HG03095 (cell line): ENCODE results near the gene TSNAX.
"Not testable (repeated sequence)": the region's sequence is repeated elsewhere in the genome, so short reads cannot be mapped to it uniquely, and the experiment has no call there.

Experiments used
- ATAC-seq: cut with Tn5 transposase; IDR thresholded peaks from one replicate; pipeline ENCODE4 v1.9.1; 2021; ENCODE audit warnings: moderate library complexity; ENCODE audit not compliant: unreplicated experiment

TSNAX gene

GRCh38 chr1:231558708-231559185, 30.3 kb downstream of the TSNAX start:
- no peak for ATAC-seq

GRCh38 chr1:231561647-231562383, 33.3 kb downstream of the TSNAX start:
- ATAC-seq: no peak

- no peak for ATAC-seq
These were observed 34.8 kb downstream of the TSNAX start for GRCh38 chr1:231563247-231563646.

GRCh38 chr1:231564373-231564772, 35.9 kb downstream of the TSNAX start:
- no peak for ATAC-seq

- ATAC-seq: no peak
These were observed 38.0 kb downstream of the TSNAX start for GRCh38 chr1:231566496-231566895.

- ATAC-seq: not testable (repeated sequence)
These were observed 41.8 kb downstream of the TSNAX start for GRCh38 chr1:231570262-231570661.

GRCh38 chr1:231571904-231572303, 43.4 kb downstream of the TSNAX start:
- ATAC-seq: no peak

- no peak for ATAC-seq
These were observed 47.0 kb downstream of the TSNAX start for GRCh38 chr1:231575472-231575871.

GRCh38 chr1:231576804-231577718, 48.6 kb downstream of the TSNAX start:
- no peak for ATAC-seq

GRCh38 chr1:231580874-231581273, 52.4 kb downstream of the TSNAX start:
- ATAC-seq: no peak

- ATAC-seq: no peak
These were observed 53.4 kb downstream of the TSNAX start for GRCh38 chr1:231581859-231582258.

- ATAC-seq: no peak
These were observed 54.9 kb downstream of the TSNAX start for GRCh38 chr1:231583376-231583775.

- no peak for ATAC-seq
These were observed 55.6 kb downstream of the TSNAX start for GRCh38 chr1:231584117-231584516.

- no peak for ATAC-seq
These were observed 56.5 kb downstream of the TSNAX start for GRCh38 chr1:231584921-231585320.

- ATAC-seq: no peak
These were observed 62.2 kb downstream of the TSNAX start for GRCh38 chr1:231590453-231591198.

GRCh38 chr1:231591466-231591865, 63.0 kb downstream of the TSNAX start:
- ATAC-seq: no peak

GRCh38 chr1:231592809-231593208, 64.3 kb downstream of the TSNAX start:
- no peak for ATAC-seq

GRCh38 chr1:231593264-231593663, 64.8 kb downstream of the TSNAX start:
- not testable (repeated sequence) for ATAC-seq

- ATAC-seq: no peak
These were observed 65.7 kb downstream of the TSNAX start for GRCh38 chr1:231594123-231594522.

GRCh38 chr1:231594749-231595148, 66.3 kb downstream of the TSNAX start:
- no peak for ATAC-seq

- ATAC-seq: no peak
These were observed 67.9 kb downstream of the TSNAX start for GRCh38 chr1:231596337-231596791.
